HG03280 (cell line): ENCODE measurements around the gene PKM.
"Not testable (repeated sequence)": the region's sequence is repeated elsewhere in the genome, so short reads cannot be mapped to it uniquely, and the experiment has no call there.

Experiments
- ATAC-seq: cut with Tn5 transposase; IDR thresholded peaks from one replicate; pipeline ENCODE4 v1.9.1; 2021; ENCODE audit warnings: mild to moderate bottlenecking, moderate library complexity; ENCODE audit not compliant: unreplicated experiment

PKM gene

GRCh38 chr15:72231066-72231832 is at the start of gene PKM:
Gene PKM, minus strand, starts transcription at chr15:72231190. Its CDS starts 12,093 bp downstream, at chr15:72219097.
- peak; percentile 46 for ATAC-seq

DNA sequence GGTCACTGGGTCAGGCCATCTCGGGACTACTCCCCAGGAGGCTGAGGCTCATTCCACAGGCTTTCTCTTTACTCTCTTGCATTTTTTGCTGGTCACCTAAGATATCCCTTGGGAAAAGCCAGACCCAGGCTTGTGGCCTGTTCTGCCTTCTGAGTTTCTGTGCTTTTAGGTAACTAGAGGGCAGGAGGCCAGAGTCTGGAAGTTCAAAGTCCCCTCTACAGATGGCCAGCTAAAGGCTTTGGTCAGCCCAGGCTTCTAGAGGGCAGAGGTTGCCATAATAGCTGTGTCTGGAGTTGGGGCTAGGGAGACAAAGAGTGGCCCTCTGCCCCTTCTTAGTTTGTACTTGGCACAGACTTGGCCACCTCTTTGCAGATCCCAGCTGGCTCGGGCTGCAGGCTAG is 49.8 kb upstream of the PKM start:
- ATAC-seq: no peak

DNA sequence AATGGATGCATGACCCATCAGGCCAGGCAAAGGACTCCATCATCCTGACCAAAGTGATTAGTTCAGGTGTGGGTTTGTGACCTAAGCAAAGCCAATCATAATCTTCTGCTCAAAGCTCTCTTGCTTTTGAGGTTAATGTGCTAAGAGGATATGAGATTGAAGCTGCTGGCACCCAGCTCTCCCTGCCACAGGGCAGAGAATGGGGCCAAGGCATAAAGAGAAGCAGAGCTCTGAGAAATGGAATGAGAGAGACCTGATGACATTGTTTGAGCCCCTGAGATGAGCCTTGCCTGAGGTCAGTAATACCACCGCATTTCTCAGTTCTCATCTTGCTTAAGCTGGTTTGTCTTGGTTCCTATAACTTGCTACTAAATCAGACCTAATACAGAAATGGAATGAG is 47.7 kb upstream of the PKM start:
- ATAC-seq: no peak

- no peak for ATAC-seq
Measured at GRCh38 chr15:72276326-72276700, 45.3 kb upstream of the PKM start.

DNA sequence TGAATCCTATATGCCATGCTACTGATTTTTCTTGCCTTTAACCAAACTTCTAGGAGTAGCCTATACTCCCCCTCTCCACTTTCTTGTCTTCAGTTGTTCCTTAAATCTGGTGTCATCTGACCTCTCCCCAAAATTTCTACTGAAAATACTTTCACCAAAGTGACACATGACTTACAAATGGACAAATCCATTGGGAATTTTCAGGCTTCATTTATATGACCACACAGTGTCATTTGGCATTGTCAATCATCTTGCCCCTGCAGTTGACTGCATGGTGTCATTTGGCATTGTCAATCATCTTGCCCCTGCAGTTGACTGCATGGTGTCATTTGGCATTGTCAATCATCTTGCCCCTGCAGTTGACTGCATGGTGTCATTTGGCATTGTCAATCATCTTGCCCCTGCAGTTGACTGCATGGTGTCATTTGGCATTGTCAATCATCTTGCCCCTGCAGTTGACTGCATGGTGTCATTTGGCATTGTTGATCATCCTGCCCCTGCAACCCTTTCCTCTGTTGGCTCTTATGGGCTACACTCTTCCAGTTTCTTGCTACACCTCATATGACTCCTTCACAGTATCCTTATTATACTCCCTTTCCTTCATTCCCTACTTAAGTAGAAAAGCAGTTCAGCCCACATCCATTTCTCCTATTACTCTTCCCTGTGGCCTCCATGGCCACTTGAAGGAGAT is 44.8 kb upstream of the PKM start:
- not testable (repeated sequence) for ATAC-seq

- ATAC-seq: no peak
Measured at GRCh38 chr15:72272997-72273352, 42.0 kb upstream of the PKM start.

DNA sequence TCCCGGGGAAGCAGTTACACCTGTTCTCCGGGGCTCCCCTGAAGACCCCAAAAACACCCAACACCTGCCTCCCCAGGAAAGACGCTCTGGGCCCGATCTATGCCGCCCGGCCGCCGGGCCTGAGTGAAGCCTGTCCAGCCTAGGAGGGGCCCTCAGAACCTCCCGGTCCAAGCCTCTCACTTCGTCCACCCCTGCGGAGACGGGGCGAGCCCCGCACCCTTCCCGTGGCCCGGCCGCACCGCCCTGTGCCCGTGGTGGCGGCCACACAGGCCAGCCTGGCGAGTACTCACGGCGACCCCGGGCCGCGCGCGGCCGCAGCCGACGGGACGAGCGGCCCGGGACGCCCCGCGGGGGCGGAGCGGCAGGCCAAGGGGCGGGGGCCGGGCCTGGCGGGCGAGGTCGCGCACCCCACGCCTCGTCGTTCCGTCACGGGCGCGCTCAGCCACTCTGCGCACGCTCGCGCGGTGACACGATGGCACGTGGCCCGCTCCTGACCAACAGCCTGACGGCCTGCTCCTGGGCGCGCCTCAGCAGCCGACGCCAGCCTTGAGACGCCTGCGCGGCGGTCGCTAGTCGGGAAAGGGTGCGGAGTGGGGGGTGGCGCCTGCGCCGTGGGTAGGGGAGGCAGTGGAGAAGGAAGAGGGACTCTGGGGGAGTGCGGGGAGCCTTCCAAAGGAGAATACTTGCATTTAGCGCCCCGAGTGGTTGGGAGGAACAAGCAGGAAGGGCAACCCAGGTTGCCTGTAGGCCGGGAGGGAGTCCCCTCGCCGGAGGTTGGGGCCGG is 41.4 kb upstream of the PKM start, which contains the start of gene PARP6:
TSS of gene PARP6 (minus strand) at position 342 of the 784 bp plus-strand sequence. CDS start 5,077 bp downstream, outside the sequence.
- ATAC-seq: peak; percentile 95

- ATAC-seq: no peak
Measured at GRCh38 chr15:72271895-72272212, 40.9 kb upstream of the PKM start.

GRCh38 chr15:72271221-72271620 is 40.2 kb upstream of the PKM start:
- no peak for ATAC-seq

DNA sequence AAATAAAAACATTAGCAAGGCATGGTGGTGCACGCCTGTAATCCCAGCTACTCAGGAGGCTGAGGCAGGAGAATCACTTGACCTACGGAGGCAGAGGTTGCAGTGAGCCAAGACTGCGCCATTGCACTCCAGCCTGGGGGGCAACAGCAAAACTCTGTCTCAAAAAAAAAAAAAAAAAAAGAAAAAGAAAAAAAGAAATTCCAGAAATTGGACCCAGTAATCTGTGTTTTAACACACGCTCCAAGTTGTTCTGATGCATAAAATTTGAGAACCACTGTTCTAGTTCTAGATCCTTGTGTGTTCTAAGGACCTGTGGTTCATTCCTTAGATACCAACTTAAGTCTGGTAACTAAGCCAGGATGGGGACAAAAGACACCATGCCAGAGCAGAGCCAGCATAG is 38.7 kb upstream of the PKM start:
- no peak for ATAC-seq

GRCh38 chr15:72265031-72265430 is 34.0 kb upstream of the PKM start:
- no peak for ATAC-seq

- ATAC-seq: no peak
Measured at GRCh38 chr15:72252663-72253299, 21.8 kb upstream of the PKM start.

DNA sequence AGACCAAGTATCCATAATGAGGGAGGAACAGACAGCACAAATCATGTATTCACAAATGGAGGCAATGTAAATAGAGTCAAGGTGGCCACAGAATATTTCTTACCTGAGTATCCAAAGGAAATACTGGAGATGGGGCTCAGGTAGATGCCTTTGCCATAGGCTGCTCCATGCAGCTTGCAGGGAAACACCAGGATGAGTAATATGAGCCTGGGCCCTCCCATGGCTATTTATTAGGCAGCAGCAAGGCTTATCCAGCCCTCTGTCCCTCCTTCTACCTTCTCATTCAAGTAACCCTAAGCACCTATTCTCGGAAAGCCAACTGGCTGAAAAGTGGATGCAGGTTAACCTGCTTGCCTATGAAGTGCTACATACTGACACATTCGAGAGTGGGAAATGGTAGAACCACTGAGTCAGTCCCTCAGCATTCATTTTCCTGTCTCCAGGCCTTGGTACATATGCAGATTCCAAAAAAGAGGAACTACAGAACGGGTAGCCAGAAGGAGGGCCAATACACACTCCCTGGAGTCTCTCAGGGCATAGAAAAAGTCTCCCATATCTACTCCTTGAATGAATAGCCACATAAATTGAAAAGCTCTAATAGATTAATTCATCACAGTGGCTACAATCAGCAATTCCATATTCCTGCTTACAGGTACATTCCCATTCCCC is 18.3 kb upstream of the PKM start:
- no peak for ATAC-seq

DNA sequence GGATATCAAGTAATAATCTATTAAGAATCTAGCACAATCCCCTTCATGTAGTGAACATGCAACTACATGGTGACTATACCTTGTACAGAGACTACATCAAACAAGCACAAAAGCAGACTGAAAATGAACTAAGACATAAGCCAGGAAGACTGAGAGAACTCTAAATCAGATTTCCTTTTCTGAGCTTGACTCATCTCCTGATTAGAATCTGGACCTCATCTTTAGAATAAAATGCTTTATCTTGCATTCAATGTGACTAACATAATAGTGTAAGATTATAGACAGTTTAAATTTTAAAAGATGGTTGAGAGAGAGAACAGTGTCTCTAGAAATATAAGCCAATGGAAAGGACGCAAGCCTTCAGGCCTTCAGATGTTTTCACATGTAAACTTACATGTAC is 17.5 kb upstream of the PKM start:
- no peak for ATAC-seq

DNA sequence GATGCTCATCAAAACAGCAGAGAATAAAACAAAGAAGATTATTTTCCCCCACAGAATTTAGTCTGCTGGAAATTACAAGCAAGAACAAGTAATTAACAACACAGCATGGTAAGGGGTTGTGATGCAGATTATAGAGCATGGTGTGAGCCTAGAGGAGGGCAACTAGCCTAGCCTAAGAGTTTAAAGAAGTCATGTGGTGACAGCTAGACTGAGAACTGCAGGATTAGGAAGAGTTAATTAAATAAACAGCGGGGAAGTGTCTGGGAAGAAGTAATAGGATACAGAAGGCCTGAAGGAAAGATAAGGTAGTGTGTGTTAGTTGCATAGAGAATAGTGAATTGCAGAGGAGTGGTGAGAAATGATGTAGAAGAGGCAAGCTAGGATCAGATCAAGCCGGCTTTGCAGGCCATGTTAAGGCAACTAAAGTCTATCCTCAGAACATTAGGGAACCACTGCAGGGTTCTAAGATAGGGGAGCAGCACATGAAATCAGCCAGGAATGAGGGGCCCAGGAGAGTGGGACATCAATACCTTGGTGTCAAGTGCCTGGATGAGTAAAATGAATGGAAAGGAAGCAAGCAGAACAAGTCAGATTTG is 11.9 kb upstream of the PKM start:
- no peak for ATAC-seq

DNA sequence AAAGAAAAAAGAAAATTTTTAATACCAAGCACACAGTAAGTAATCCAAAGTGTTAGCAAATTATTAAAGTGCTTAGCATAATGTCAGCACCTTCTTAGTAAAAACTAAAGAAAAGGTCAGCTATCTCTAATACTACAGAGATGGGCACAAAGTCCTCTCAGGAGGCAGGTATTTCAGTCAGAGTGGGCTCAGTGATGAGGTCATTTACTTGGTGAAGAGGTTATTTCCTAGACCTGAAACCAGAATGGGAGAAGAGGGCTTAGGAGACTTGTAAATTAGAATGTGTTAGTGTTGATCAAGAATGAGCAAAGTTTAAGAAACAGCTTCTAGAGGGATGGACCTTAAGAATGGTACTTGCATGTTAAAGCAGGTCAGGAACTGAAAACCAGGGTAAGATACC is 8.7 kb upstream of the PKM start:
- no peak for ATAC-seq

GRCh38 chr15:72238586-72238985 is 7.6 kb upstream of the PKM start:
- ATAC-seq: no peak

GRCh38 chr15:72237853-72238224 is 6.8 kb upstream of the PKM start:
- no peak for ATAC-seq

GRCh38 chr15:72237029-72237852 is 6.3 kb upstream of the PKM start:
- ATAC-seq: no peak
